ENCODE measurements around the gene ANGPT4.

- TF ChIP-seq, protein P1, sequence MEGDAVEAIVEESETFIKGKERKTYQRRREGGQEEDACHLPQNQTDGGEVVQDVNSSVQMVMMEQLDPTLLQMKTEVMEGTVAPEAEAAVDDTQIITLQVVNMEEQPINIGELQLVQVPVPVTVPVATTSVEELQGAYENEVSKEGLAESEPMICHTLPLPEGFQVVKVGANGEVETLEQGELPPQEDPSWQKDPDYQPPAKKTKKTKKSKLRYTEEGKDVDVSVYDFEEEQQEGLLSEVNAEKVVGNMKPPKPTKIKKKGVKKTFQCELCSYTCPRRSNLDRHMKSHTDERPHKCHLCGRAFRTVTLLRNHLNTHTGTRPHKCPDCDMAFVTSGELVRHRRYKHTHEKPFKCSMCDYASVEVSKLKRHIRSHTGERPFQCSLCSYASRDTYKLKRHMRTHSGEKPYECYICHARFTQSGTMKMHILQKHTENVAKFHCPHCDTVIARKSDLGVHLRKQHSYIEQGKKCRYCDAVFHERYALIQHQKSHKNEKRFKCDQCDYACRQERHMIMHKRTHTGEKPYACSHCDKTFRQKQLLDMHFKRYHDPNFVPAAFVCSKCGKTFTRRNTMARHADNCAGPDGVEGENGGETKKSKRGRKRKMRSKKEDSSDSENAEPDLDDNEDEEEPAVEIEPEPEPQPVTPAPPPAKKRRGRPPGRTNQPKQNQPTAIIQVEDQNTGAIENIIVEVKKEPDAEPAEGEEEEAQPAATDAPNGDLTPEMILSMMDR (IDR thresholded peaks at IDR 0.05; ENCODE audit: borderline replicate concordance, extremely low read depth, low read length, poor library complexity, severe bottlenecking): no peak
- TF ChIP-seq EZH2 (IDR thresholded peaks at IDR 0.05; ENCODE audit: borderline replicate concordance, low read depth, low read length, severe bottlenecking): no peak
Measured at GRCh38 chr20:833121-833449, 83.0 kb downstream of the ANGPT4 start.
